ENCODE data around the gene CDADC1.

- TF ChIP-seq CTCF (IDR thresholded peaks at IDR 0.05) = no peak
- TF ChIP-seq E2F5 (CRISPR knock-in tag; IDR thresholded peaks at IDR 0.05) = no peak
- TF ChIP-seq ESRRA (CRISPR knock-in tag; IDR thresholded peaks at IDR 0.05; ENCODE audit: borderline replicate concordance) = no peak
- no peak for TF ChIP-seq NFYB (CRISPR knock-in tag; conservative IDR thresholded peaks at IDR 0.05; ENCODE audit: low read depth)
- no peak for TF ChIP-seq SP1 (CRISPR knock-in tag; conservative IDR thresholded peaks at IDR 0.05)
- no peak for TF ChIP-seq TEAD1 (CRISPR knock-in tag; IDR thresholded peaks at IDR 0.05)
- no peak for TF ChIP-seq MYBL2 (CRISPR knock-in tag; IDR thresholded peaks at IDR 0.05)
Observed at GRCh38 chr13:49319551-49319950, 71.8 kb downstream of the CDADC1 start.

Data from WTC11 (cell line).